Neural progenitor cell (in vitro differentiated cells): ENCODE data around the gene HSD17B4. TPM values are rescaled to one million over a fixed set of nuclear protein-coding genes. Genes with fewer than 3 reads are reported as not detected.
"Not testable (repeated sequence)": the region's sequence is repeated elsewhere in the genome, so short reads cannot be mapped to it uniquely, and the experiment has no call there.

Experiments
- DNase-seq: peaks from one replicate; pipeline ENCODE4 v3.0.0-alpha.2; 2016; ENCODE audit warnings: low spot score
- H2AFZ ChIP-seq: fragments of 200-600 bp; sonication (generic); replicated peaks from 2 replicates; pipeline ENCODE4 v1.6.1; 2016; ENCODE audit warnings: antibody characterized with exemption
- H3F3A ChIP-seq: fragments of 200-600 bp; sonication (generic); 2 replicates; pipeline ENCODE4 v1.6.1; 2016; ENCODE audit warnings: antibody characterized with exemption, low read depth
- H3K27ac ChIP-seq: fragments of 200-600 bp; sonication (generic); 2 replicates; pipeline ENCODE4 v1.5.1; 2016; ENCODE audit warnings: mild to moderate bottlenecking
- H3K27me3 ChIP-seq: fragments of 200-600 bp; sonication (generic); 2 replicates; pipeline ENCODE4 v1.6.1; 2016; ENCODE audit warnings: mild to moderate bottlenecking, moderate library complexity
- H3K36me3 ChIP-seq: fragments of 200-600 bp; sonication (generic); 2 replicates; pipeline ENCODE4 v1.5.1; 2016
- H3K4me1 ChIP-seq: fragments of 200-600 bp; sonication (generic); 2 replicates; pipeline ENCODE4 v1.6.1; 2016; ENCODE audit warnings: mixed run types
- H3K4me2 ChIP-seq: fragments of 200-600 bp; sonication (generic); 2 replicates; pipeline ENCODE4 v1.6.1; 2016
- H3K4me3 ChIP-seq: fragments of 200-600 bp; sonication (generic); 2 replicates; pipeline ENCODE4 v1.5.1; 2016
- H3K79me2 ChIP-seq: fragments of 200-600 bp; sonication (generic); 2 replicates; pipeline ENCODE4 v1.6.1; 2016; ENCODE audit warnings: low read depth
- H3K9ac ChIP-seq: fragments of 200-600 bp; sonication (generic); 2 replicates; pipeline ENCODE4 v1.6.1; 2016
- H3K9me3 ChIP-seq: fragments of 200-600 bp; sonication (generic); 2 replicates; pipeline ENCODE4 v1.5.1; 2016; ENCODE audit warnings: low read depth
- H4K20me1 ChIP-seq: fragments of 200-600 bp; sonication (generic); 2 replicates; pipeline ENCODE4 v1.6.1; 2016; ENCODE audit warnings: low read depth
- H3K27ac Mint-ChIP-seq: 3 replicates; pipeline ENCODE4 v1.8.0; 2021; ENCODE audit warnings: mixed read lengths
- H3K27me3 Mint-ChIP-seq: 2 replicates; pipeline ENCODE4 v1.8.0; 2022; ENCODE audit warnings: low read depth, mild to moderate bottlenecking, inconsistent platforms, moderate library complexity, mixed read lengths; ENCODE audit not compliant: insufficient read depth
- H3K36me3 Mint-ChIP-seq: 3 replicates; pipeline ENCODE4 v1.8.0; 2021; ENCODE audit warnings: mixed read lengths
- H3K4me1 Mint-ChIP-seq: 3 replicates; pipeline ENCODE4 v1.8.0; 2021; ENCODE audit warnings: mixed read lengths
- H3K4me3 Mint-ChIP-seq: 3 replicates; pipeline ENCODE4 v1.8.0; 2021; ENCODE audit warnings: mild to moderate bottlenecking, moderate library complexity, mixed read lengths
- H3K9me3 Mint-ChIP-seq: 3 replicates; pipeline ENCODE4 v1.8.0; 2020; ENCODE audit warnings: mixed read lengths
- EZH2 ChIP-seq: fragments of 200-600 bp; sonication (generic); IDR thresholded peaks from 2 replicates; pipeline ENCODE4 v1.6.1; 2017; ENCODE audit warnings: antibody characterized with exemption, mild to moderate bottlenecking, moderate library complexity
- EZH2phosphoT487 ChIP-seq: fragments of 200-600 bp; sonication (generic); IDR thresholded peaks from 2 replicates; pipeline ENCODE4 v1.6.1; 2017; ENCODE audit warnings: antibody characterized with exemption
- total RNA-seq: library from RNA; depleted of rRNA; stranded (reverse); fragments of >200 nt; gene quantifications from 2 replicates; pipeline ENCODE4 v1.2.3, GENCODE V29; 2015; ENCODE audit warnings: low replicate concordance
- TF ChIP-seq, protein P1 (sequence below): fragments of 200-600 bp; sonication (generic); IDR thresholded peaks from 2 replicates; pipeline ENCODE4 v1.5.1; 2017; ENCODE audit warnings: antibody characterized with exemption, mild to moderate bottlenecking

The HSD17B4 gene
- total RNA-seq, 1 donor from 2014 or later: 306 TPM

DNA sequence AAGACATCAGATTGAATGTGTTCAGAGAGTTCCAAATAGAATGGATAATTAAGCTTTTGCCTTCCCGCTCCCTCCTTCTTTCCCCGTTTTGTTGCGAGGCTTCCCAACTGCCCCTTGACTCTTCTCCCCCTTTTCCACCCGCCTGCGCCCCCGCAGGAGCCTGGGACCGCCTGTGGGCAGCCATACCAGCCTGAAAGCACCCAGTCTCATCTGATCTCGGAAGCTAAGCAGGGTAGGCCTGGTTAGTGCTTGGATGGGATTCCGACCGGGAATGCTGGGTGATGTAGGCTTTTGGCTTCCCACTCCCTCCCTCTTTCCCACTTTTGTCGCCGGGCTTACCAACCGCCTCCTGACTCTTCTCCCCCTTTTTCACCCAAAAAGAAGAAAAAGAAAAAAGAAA is 6.8 kb upstream of the HSD17B4 start:
- Histone ChIP-seq H3K9me3 (no peaks in the 10 kb centered on the region), H3K27ac (no peak overlapping the region), H2AFZ (peak overlapping the region; percentile 8), H3F3A (no peaks in the 10 kb centered on the region), H3K27me3 (no peaks in the 10 kb centered on the region), H3K4me2 (no peak overlapping the region), H3K4me3 (no peak overlapping the region), H3K4me1 (no peaks in the 10 kb centered on the region), H3K9ac (no peak overlapping the region), H4K20me1 (no peaks in the 10 kb centered on the region), H3K79me2 (no peaks in the 10 kb centered on the region), H3K36me3 (no peaks in the 10 kb centered on the region)
- Mint-ChIP-seq H3K27ac (no peak overlapping the region), H3K27me3 (peaks cover 2% of the 10 kb centered on the region), H3K4me3 (no peak overlapping the region), H3K9me3 (peaks cover 21% of the 10 kb centered on the region), H3K36me3 (no peaks in the 10 kb centered on the region), H3K4me1 (no peaks in the 10 kb centered on the region)
- DNase-seq: no peak
- TF ChIP-seq, protein P1, sequence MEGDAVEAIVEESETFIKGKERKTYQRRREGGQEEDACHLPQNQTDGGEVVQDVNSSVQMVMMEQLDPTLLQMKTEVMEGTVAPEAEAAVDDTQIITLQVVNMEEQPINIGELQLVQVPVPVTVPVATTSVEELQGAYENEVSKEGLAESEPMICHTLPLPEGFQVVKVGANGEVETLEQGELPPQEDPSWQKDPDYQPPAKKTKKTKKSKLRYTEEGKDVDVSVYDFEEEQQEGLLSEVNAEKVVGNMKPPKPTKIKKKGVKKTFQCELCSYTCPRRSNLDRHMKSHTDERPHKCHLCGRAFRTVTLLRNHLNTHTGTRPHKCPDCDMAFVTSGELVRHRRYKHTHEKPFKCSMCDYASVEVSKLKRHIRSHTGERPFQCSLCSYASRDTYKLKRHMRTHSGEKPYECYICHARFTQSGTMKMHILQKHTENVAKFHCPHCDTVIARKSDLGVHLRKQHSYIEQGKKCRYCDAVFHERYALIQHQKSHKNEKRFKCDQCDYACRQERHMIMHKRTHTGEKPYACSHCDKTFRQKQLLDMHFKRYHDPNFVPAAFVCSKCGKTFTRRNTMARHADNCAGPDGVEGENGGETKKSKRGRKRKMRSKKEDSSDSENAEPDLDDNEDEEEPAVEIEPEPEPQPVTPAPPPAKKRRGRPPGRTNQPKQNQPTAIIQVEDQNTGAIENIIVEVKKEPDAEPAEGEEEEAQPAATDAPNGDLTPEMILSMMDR: no peak
- TF ChIP-seq EZH2phosphoT487: no peak
- no peak for TF ChIP-seq EZH2

DNA sequence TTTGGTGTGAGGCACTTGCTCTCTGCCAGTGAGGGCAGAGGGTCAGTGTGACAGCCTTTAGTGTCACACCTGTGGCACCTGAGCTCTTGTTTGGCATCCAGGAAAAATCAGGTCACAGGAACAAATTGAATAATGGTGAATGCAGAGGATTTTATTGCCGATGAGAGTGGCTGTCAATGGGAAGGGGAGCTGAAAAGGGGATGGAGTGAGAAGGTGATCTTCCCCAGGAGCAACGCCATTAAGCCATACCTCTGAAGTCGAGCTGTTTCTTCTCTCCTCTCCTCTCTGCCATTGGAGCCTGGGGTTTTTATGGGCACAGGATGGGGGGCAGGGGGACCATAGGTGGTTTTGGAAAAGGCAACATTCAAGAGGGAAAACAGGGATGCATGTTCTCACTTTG is 2.4 kb upstream of the HSD17B4 start:
- H4K20me1 ChIP-seq: peaks cover 14% of the 10 kb centered on the region
- no peak overlapping the region for H3K27ac ChIP-seq
- Mint-ChIP-seq H3K4me3 (no peak overlapping the region), H3K27me3 (peaks cover 5% of the 10 kb centered on the region), H3K27ac (no peak overlapping the region), H3K36me3 (peaks cover 4% of the 10 kb centered on the region), H3K4me1 (peaks cover 8% of the 10 kb centered on the region), H3K9me3 (peaks cover 24% of the 10 kb centered on the region)
- peaks cover 23% of the 10 kb centered on the region for H3K79me2 ChIP-seq
- H3K9me3 ChIP-seq: no peaks in the 10 kb centered on the region
- H2AFZ ChIP-seq: no peak overlapping the region
- no peak overlapping the region for H3K4me3 ChIP-seq
- peaks cover 9% of the 10 kb centered on the region for H3K4me1 ChIP-seq
- H3K36me3 ChIP-seq: no peaks in the 10 kb centered on the region
- no peaks in the 10 kb centered on the region for H3F3A ChIP-seq
- DNase-seq: no peak
- TF ChIP-seq EZH2phosphoT487 (no peak), EZH2 (no peak)
- TF ChIP-seq, protein P1: no peak
- H3K27me3 ChIP-seq: no peaks in the 10 kb centered on the region
- no peak overlapping the region for H3K9ac ChIP-seq
- no peak overlapping the region for H3K4me2 ChIP-seq

DNA sequence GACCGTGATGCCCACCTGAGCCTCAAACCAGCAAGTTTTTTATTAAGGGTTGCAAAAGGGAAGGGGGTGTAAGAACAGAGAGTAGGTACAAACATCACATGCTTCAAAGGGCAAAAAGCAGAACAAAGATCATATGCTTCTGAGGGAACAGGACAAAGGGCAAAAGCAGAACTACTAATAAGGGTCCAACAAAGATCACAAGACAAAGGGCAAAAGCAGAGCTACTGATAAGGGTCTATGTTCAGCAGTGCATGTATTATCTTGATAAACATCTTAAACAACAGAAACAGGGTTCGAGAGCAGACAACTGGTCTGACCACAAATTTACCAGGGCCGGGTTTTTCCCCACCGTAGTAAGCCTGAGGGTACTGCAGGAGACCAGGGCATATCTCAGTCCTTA is 1.7 kb upstream of the HSD17B4 start:
- not testable (repeated sequence) for H3K27me3 Mint-ChIP-seq, H3K9ac ChIP-seq, H3K27ac Mint-ChIP-seq, H3F3A ChIP-seq, H3K4me2 ChIP-seq, H3K4me1 ChIP-seq, H3K36me3 Mint-ChIP-seq, H3K27ac ChIP-seq, H3K27me3 ChIP-seq, H3K4me3 Mint-ChIP-seq, DNase-seq, H3K9me3 ChIP-seq, H3K4me3 ChIP-seq, H3K4me1 Mint-ChIP-seq, H2AFZ ChIP-seq, H3K36me3 ChIP-seq
- Histone ChIP-seq H3K79me2 (peaks cover 28% of the 10 kb centered on the region), H4K20me1 (peaks cover 14% of the 10 kb centered on the region)
- peaks cover 24% of the 10 kb centered on the region for H3K9me3 Mint-ChIP-seq

DNA sequence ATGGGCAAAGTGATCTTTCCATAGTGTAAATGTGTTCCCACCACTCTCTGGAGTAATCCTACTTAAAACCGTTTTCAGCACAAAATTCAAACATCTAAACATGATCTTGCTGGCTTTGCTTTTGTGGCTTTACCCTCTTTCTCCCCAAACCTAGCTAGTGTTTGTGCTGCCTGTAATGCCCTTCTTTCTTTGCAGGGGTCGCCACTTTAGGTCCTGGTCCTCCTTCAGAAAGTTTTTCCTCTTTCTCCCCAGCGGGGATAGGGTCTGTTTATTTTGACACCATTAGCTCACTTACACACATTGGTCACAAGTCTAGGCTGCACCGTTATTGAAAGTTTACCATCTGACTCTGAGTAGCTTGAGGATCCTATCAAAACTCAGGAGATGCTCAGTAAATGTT is 736 bp upstream of the HSD17B4 start:
- H3K9ac ChIP-seq: no peak overlapping the region
- H3K27ac Mint-ChIP-seq: no peak overlapping the region
- peaks cover 24% of the 10 kb centered on the region for H3K9me3 Mint-ChIP-seq
- peaks cover 5% of the 10 kb centered on the region for H3K27me3 Mint-ChIP-seq
- H3K9me3 ChIP-seq: no peaks in the 10 kb centered on the region
- H3K4me3 ChIP-seq: no peak overlapping the region
- H3K36me3 ChIP-seq: no peaks in the 10 kb centered on the region
- H3K4me2 ChIP-seq: no peak overlapping the region
- peaks cover 4% of the 10 kb centered on the region for H3K36me3 Mint-ChIP-seq
- TF ChIP-seq EZH2 (no peak), EZH2phosphoT487 (no peak)
- TF ChIP-seq, protein P1: no peak
- peaks cover 32% of the 10 kb centered on the region for H3K79me2 ChIP-seq
- peak overlapping the region; percentile 96 for H3K4me3 Mint-ChIP-seq
- H3K4me1 ChIP-seq: peaks cover 9% of the 10 kb centered on the region
- DNase-seq: no peak
- H2AFZ ChIP-seq: peak overlapping the region; percentile 86
- peaks cover 8% of the 10 kb centered on the region for H3K4me1 Mint-ChIP-seq
- peaks cover 14% of the 10 kb centered on the region for H4K20me1 ChIP-seq
- H3K27ac ChIP-seq: no peak overlapping the region
- no peaks in the 10 kb centered on the region for H3K27me3 ChIP-seq
- no peaks in the 10 kb centered on the region for H3F3A ChIP-seq
